CD4-positive, alpha-beta T cell treated with Interleukin-12 subunit alpha and Interleukin-12 subunit beta, for 1 hour (primary cell): ENCODE measurements around the gene RAB4B.
A peak's percentile ranks its signal among the peaks of the same experiment; 100 is the strongest.
"Not testable (repeated sequence)": the region's sequence is repeated elsewhere in the genome, so short reads cannot be mapped to it uniquely, and the experiment has no call there.

Experiments
- DNase-seq: peaks from one replicate; pipeline ENCODE4 v3.0.0-alpha.2; 2020

Gene RAB4B, protein sequence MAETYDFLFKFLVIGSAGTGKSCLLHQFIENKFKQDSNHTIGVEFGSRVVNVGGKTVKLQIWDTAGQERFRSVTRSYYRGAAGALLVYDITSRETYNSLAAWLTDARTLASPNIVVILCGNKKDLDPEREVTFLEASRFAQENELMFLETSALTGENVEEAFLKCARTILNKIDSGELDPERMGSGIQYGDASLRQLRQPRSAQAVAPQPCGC

DNA sequence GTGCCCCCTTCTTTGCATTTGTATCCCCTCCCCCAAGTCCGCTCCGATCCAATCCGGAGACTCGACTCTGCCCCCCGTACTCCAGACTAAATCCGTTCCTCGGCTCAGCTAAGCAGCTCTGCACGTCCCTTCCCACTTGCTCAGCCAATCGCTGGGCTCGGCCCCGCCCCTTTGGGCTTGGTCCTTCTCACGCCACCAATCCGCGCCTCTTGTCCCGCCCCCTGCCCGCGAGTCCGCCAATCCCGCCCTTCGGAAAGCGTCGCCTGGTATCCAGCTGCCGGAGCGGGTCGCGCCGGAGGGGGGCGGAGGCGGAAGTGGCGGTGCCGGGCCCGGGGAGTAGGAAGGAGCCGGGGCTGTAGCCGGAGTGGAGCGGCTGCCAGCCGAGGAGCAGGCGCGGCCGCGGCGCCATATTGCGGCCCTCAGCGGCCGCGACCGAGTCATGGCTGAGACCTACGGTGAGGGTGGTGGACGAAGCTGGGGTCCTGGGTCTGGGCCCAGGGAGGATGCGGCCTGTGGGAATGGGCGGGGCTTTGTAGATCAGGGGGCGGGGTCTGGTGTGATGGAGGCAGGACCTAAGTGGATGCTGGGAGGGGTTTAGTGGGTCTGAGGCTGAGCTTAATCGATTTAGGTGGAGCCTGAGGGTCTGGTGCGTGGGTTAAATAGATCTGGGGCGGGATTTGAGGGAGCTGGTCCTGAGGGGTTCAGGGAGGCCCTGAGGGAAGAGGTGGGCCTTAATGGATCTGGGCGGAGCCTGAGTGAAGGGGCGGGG, at the start of gene RAB4B:
Gene RAB4B, plus strand, starts transcription at position 311 of the 769 bp plus-strand sequence. Its CDS starts 129 bp downstream, at position 440.
- DNase-seq: peak; percentile 100

DNA sequence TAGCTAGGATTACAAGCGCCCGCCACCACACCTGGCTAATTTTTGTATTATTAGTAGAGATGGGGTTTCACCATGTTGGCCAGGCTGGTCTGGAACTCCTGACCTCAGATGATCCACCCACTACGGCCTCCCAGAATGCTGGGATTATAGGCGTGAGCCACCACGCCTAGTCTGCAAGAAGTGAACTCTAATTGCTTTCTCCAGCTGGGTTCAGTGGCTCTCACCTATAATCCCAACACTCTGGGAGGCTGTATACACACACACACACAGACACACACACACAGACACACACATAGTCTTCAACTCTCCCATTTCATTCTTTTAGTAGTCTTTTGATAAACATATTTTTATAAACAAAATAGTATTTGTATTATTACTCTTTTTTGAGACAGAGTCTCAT, 48.0 kb upstream of the RAB4B start:
- not testable (repeated sequence) for DNase-seq

DNA sequence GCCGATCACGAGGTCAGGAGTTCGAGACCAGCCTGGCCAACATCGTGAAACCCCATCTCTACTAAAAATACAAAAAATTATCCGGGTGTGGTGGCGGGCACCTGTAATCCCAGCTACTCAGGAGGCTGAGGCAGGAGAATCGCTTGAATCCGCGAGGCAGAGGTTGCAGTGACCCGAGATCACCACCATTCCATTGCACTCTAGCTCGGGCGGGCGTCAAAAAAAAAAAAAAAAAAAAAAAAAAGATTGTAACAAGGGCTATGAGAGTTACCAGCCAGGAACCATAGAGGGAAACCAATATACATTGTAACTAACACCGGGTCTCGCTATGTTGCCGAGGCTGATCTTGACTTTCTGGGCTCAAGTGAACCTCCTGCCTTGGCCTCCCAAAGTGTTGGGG, 45.7 kb upstream of the RAB4B start:
- not testable (repeated sequence) for DNase-seq

DNA sequence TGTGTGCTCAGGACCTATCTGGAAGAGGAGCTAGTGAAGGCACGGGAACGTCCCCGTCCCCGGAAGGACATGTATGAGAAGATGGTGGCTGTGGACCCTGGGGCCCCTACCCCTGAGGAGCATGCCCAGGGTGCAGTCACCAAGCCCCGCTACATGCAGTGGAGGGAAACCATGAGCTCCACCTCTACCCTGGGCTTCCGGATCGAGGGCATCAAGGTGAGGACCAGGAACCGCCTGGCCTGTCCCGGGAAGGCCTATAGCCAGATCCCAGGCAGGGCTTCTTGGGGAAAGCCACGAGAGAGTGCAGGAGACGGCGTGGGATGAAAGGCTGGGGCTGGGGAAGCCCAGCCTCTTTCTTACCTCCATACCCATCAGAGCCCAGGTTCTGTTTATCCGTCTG, 44.9 kb upstream of the RAB4B start:
- DNase-seq: no peak

DNA sequence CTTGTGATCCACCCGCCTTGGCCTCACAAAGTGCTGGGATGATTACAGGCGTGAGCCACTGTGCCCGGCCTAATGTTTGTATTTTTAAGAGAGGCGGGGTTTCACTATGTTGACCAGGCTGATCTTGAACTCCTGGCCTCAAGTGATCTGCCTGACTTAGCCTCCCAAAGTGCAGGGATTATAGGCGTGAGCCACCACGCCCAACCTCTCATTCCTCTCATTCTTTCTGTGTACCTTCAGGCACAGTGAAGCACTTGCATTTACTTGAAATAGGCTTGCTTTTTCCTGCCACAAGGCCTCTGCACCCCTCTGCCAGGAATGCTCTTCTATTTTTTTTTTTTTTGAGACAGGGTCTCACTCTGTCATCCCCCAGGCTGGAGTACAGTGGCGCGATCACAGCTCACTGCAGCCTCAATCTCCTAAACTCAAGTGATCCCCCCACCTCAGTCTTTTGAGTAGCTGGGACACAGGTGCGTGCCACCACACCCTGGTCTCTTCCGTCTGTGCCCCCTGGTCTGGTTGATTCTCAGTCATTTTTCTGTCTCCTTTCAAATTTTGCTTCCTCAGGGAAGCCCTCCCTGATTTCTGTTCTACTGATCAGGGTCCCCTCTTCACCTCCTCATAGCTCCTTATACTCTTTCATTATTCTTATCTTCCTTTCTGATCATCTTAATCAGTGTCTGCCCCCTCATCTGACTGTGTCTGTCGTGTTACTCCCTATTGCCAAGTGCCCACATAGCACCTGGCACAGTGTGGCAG, 42.9 kb upstream of the RAB4B start:
- DNase-seq: no peak

DNA sequence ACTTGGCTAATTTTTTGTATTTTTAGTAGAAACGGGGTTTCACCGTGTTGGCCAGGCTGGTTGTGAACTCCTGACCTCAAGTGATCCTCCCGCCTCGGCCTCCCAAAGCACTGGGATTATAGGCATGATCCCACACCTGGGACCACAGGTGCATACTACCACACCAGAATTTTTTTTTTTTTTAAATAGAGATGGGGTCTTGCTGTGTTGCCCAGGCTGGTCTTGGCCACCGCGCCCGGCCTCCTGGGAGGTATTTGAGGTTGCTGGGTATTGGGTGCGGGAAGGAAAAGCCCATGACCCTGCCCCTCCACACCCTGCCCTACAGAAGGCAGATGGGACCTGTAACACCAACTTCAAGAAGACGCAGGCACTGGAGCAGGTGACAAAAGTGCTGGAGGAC, 41.4 kb upstream of the RAB4B start:
- DNase-seq: no peak

DNA sequence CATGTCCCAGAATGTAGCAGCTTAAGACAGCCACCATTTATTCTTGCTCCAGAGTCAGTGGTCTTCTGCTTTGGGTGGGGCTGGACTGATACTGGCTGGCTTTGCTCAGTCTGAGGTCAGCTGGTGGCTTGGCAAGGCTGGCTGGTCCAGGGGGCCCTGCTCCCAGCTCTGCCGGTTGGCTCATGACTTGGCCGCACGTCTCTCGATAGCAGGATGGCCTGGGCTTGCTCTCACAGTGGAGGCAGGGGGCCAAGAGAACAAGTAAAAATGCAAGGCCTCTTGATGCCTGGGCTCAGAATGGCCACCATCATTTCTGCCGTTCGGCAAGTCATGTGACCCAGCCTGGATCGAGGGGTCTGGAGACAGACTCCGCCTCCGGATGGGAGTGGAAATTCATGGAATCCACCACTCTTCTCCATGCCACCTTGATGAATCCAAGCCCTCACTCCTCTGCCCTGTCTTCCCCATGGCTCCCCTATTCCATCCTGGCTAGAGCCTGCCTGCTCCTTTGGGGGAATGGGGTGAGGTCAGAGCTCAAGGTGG, 40.9 kb upstream of the RAB4B start:
- DNase-seq: no peak

DNA sequence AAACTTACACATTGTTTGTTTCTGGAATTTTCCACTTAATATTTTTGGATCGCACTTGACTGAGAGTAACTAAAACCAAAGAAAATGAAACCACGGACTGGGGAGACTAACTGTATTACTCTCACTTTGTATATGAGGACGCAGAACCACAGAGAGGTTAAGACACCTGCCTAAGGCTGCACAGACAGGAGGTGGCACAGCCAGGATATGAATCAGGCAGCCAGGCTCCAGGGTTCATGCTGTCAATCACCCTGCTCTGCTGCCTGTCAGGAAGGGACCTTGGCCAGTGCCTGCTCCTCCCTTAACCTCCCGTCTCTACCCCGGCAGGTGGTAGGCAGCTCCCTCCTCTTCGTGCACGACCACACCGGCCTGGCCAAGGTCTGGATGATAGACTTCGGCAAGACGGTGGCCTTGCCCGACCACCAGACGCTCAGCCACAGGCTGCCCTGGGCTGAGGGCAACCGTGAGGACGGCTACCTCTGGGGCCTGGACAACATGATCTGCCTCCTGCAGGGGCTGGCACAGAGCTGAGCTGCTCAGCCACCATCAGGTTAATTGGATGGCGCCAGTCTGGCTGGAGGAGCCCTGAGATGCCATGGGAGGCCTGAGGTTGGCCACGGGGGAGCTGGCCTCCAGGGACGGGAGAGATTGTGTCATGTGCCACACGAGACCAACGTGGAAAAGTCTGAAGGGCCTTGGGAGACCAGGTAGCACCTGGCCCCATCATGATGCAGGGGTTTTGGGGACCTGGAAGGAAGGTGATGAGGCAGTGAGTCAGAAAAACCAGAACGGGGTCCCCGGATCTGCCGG, 38.8 kb upstream of the RAB4B start:
- DNase-seq: no peak

DNA sequence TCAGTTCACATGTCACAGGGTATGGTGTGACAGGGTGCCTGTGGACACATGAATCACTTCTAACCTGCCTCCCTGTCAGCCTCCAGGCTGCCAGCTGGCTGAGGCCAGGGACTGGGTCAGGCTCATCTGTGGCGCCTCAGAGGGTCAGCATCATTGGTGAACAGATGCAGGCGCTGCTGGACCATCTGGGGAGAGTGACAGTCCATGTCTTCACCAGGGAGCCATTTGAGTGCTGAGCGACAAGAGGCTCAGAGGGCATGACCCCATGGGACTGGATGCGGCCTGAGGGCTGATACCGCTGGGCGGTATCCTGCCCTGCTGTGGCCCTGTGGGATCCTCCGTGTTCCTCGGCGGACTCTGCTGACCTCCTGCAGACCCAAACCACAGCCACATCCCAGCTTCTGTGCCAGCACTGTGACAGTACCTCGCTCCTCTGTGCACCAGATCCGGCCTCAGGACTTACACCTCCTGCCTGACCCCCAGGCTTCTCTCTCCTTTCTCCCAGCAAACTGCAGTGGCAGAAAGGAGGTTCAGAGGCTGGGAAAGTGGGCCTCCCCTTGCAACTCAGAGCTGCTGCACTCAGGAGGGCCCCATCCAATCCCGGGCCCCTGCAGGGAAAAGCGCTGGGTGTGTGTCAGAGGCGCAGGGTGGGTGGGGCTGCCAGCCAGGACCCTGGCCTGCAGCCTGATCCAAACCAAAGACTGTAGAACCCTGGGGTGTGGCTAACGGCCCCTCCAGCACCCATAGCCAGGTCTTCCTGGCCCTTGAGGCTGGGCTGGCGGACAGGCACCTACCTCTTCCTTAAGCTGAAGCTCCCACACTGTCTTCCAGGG, 38.0 kb upstream of the RAB4B start:
- DNase-seq: no peak

DNA sequence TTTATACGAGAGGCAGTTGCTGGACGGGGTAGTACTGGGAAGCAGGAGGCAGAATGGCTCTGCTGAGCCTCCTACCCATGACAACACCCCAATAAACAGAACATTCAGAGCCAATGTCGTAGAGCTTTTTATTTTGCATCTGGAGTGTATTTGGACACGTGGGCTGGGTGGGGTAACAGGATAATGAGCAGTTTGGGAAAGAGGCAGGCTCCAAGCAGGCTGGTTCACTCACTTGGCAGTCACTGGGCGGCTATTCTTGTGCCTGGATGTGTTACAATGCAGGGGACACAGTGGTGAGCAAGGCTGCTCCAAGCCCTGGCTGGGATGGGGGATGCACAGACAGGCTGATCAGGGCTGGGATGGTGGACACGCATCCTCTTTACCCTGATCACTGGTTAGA, 37.3 kb upstream of the RAB4B start:
- no peak for DNase-seq

DNA sequence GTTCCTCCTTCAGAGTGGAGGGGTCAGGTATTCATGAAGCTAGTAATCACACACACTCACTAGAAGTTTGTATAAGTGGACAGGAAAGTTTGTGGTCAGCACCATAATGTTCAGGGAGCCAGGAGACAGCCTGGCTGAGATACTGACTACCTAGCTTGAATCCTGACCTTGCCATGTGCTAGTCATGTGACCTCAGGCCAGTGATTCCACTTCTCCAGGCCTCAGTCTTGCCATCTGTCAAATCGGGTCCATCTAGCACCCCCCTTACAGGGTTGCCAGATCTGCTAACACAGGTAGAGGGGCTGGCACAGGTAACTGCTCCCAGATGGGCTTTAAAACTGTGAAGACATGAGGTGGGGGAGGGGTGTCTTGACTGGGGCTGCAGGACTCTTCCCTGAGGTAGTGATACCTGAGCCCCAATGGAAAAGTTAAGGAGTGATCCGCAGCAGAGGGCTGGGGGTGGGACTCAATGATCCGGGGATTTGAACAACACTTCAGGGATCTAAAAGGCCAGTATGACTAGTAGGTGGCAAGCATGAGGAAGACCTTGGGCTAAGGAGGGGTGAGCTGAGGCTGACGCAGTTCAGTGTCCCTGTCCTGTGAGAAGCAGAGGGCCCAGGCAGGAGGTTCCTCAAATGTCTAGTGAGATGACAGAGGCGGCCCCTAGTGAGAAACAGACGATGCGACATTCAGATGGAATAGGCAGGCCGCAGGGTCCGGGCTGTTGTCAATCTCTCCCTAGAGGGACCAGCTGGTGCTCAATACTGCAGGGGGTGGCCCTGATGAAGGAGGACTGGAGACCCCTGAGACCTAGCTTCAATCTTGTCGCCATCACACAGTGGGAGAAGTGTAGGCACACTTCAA, 36.3 kb upstream of the RAB4B start:
- no peak for DNase-seq

DNA sequence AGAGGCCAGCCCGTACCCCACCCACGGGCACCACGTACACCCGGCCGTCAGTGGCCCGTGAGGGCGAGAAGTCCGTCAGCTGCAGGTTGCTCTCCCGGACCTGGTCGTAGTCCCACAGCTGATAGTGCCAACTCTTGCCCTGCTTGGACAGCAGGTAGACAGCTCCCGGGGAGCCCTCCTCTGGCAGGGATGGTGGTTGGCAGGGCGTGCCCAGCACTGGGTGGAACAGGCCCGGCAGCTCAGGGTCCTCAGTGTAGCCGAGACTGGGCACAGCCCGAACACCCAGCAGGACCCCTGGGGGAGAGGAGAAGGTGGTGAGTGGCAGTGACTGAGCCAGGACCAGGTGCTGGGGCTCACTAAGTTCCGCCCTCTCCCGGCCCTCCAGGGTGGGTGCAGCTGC, 35.6 kb upstream of the RAB4B start:
- DNase-seq: no peak

DNA sequence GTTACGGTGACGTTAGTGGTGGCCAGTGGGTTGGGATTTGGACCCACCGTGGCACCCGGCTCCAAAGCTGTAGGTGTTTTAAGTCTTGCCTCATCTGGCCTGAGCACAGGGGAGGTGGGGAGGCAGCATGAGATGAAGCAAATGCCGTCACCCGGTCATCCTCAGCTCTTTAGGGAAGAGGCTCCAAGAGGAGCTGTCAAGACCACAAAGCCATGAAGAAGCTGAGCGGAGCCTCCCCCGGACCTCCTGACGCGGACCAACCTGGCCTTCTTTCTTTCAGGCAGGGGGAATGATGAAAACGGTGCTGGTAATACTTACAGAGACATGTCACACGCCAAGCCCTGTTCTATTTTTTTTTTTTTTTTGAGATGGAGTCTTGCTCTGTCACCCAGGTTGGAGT, 35.2 kb upstream of the RAB4B start:
- DNase-seq: no peak

DNA sequence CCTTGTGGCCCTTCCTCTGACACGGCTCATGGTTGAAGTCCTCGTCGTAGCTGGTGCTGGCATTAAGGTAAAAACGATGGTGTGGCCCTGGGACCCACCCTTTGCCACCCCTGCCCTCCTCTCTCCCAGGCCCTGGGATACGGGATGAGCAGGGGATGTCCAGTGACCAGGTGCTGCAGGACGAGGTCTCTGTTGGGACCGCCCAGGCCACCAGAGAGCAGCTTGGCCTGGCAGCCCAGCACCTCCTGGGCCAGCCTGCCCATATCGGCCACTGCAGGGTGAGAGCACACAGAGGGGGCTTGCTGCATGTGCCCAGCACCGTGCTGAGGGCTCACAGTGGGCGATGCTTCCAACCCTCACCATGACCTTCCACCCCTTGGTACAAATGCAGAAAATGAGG, 34.1 kb upstream of the RAB4B start:
- no peak for DNase-seq

DNA sequence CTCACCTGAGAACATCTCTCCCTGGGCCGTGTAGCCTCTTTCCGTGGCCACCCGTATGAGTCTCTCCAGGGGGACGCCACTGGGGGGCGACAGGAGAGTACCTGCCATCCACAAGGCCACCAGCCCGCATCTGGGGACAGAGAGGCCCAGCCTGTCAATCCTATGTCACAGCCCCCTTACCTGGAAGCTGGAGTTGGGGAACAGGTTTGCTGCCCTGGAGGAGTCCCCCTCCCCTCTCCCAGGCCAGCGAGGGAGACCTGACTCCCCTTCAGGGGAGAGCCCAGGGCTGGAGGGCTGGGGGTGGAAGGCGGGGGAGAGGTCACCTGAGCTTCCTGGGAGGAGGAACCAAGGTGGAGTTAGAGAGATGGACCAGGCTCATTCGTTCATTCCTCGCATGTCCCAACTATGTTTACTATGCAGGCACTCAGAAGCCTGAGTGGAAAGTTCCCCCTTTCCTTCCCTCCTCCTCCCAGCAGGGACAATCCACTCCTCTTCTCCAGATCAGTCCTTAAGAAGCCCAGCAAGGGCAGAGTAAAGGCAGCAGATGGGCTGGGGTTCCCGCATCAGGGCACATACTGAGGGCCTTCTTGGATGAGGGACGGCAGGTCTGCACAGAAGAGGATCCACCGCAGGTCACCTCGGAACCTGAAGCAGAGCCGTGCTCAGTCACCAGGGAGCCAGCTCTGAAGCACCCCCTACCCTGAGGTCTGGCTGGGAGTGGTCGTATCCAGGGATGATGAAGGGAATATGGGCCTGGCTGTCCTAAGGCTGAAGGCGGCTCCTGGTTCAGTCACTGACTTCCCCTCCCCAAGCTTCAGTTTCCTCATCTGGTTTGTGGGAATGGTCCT, 33.3 kb upstream of the RAB4B start:
- DNase-seq: peak; percentile 42

DNA sequence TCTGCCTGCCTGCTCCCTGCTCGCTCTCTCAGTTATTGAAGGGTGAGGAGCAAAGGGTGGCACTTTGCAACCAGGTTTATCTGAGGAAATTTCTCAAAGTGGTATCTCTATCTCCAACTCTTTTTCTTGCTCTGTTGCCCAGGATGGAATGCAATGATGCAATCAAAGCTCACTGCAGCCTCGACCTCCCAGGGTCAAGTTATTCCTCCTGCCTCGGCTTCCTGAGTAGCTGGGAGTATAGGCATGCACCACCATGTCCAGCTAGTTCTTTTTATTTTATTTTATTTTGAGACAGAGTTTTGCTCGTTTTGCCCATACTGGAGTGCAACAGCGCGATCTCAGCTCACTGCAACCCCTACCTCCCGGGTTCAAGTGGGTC, 32.7 kb upstream of the RAB4B start:
- no peak for DNase-seq

DNA sequence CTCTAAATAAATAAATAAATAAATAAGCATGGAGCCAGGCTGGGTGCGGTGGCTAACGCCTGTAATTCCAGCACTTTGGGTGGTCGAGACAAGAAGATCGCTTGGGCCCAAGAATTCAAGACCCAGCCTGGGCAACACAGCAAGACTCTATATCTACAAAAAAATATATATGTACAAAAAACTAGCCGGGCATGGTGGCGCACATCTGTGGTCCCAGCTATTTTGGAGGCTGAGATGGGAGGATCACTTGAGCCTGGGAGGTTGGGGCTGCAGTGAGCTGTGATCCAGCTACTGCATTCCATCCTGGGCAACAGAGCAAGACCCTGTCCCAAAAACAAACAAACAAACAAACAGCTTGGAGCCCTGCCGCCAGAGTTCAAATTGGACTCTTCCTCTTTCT, 30.5 kb upstream of the RAB4B start:
- DNase-seq: no peak

DNA sequence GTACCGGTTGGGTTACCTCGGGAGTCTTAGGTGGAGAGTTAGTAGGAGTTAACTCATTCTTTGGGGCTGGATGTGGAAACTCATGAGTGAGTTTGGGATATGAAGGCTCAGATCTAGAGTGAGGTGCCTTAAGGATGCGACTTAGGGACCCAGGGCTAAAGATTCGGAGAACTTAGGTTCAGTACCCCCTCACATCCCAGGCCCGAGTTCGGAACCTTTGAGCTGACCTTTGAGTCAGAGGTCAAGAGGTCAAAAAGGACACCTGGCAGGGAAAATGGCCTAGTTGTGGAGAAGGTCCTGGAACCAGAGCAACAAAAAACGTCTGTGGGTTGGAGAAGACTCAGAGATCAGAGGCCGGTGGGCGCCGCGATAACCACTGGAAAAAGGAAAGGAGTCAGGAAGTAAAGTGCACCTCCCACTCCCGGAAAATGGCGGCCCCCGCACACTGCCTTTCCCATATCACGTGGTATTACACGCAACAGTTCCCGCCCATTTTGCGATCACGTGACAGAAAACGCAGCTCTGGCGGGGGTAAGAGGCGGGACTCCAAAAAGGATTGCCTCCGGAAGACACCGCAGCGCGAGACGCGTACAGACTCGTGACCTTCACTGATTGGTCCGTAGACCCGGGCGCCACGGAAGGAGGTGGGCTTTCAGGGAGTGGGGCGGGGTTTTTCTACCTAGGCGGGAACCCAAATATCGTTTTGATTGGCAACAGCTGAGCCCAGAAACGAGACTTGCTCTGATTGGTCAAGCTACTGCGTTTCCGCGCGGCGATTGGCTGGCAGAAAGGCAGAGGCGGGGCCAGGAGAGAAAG, 27.8 kb upstream of the RAB4B start, which contains the start of gene ACTMAP:
Gene ACTMAP, minus strand, starts transcription at position 420 of the 816 bp plus-strand sequence. CDS start 674 bp downstream, outside the sequence.
- peak; percentile 100 for DNase-seq
